ENCODE measurements around the gene PARP1. TPM values are rescaled to one million over a fixed set of nuclear protein-coding genes. Genes with fewer than 3 reads are reported as not detected.

Gene PARP1
- total and polyA plus RNA-seq, 2 donors from 2014 or later: 37.9 to 71.1 TPM

GRCh38 chr1:226360106-226360746, 47.7 kb downstream of the PARP1 start:
- TF ChIP-seq CTCF (IDR thresholded peaks at IDR 0.05; ENCODE audit: borderline replicate concordance, extremely low read depth, insufficient read depth): no peak
- FAIRE-seq (no peak), DNase-seq (no peak)
- Histone ChIP-seq H3K27ac (ENCODE audit: low read depth in 2 of 2, low read length in 2 of 2) (no peak overlapping the region), H3K36me3 (ENCODE audit: control insufficient read depth in 2 of 3, insufficient read depth in 3 of 3, low read length in 3 of 3) (peaks cover 9 to 37% (median 35%) of the 10 kb centered on the region in 3 donors), H3K4me1 (ENCODE audit: control insufficient read depth in 2 of 3, insufficient read depth in 2 of 3, low read depth in 1 of 3, low read length in 3 of 3) (no peaks in the 10 kb centered on the region), H3K27me3 (ENCODE audit: control insufficient read depth, insufficient read depth, low read length) (no peaks in the 10 kb centered on the region), H3K4me3 (ENCODE audit: low read length in 3 of 3) (no peak overlapping the region), H3K9ac (ENCODE audit: low read length in 3 of 3) (no peak overlapping the region), H3K9me3 (ENCODE audit: control insufficient read depth in 2 of 3, insufficient read depth in 1 of 3, low read length in 3 of 3) (no peaks in the 10 kb centered on the region)
- intact Hi-C loops (cut with DNase I): no loop called here

- Histone ChIP-seq H3K9me3 (ENCODE audit: control insufficient read depth in 2 of 3, insufficient read depth in 1 of 3, low read length in 3 of 3) (no peaks in the 10 kb centered on the region), H3K4me3 (ENCODE audit: low read length in 3 of 3) (no peak overlapping the region), H3K4me1 (ENCODE audit: control insufficient read depth in 2 of 3, insufficient read depth in 2 of 3, low read depth in 1 of 3, low read length in 3 of 3) (no peaks in the 10 kb centered on the region), H3K27ac (ENCODE audit: low read depth in 2 of 2, low read length in 2 of 2) (no peak overlapping the region), H3K9ac (ENCODE audit: low read length in 3 of 3) (no peak overlapping the region), H3K27me3 (ENCODE audit: control insufficient read depth, insufficient read depth, low read length) (no peaks in the 10 kb centered on the region), H3K36me3 (ENCODE audit: control insufficient read depth in 2 of 3, insufficient read depth in 3 of 3, low read length in 3 of 3) (peaks cover 3 to 16% (median 15%) of the 10 kb centered on the region in 3 donors)
- TF ChIP-seq CTCF (IDR thresholded peaks at IDR 0.05; ENCODE audit: borderline replicate concordance, extremely low read depth, insufficient read depth): no peak
- intact Hi-C loops (cut with DNase I): no loop called here
- no peak for FAIRE-seq
- DNase-seq: no peak
These were observed 50.5 kb downstream of the PARP1 start for GRCh38 chr1:226357416-226357815.

GRCh38 chr1:226355669-226356551, 52.0 kb downstream of the PARP1 start:
- no peak for TF ChIP-seq CTCF (IDR thresholded peaks at IDR 0.05; ENCODE audit: borderline replicate concordance, extremely low read depth, insufficient read depth)
- Histone ChIP-seq H3K27me3 (ENCODE audit: control insufficient read depth, insufficient read depth, low read length) (no peaks in the 10 kb centered on the region), H3K4me1 (ENCODE audit: control insufficient read depth in 2 of 3, insufficient read depth in 2 of 3, low read depth in 1 of 3, low read length in 3 of 3) (no peaks in the 10 kb centered on the region), H3K4me3 (ENCODE audit: low read length in 3 of 3) (no peak overlapping the region), H3K27ac (ENCODE audit: low read depth in 2 of 2, low read length in 2 of 2) (no peak overlapping the region), H3K9me3 (ENCODE audit: control insufficient read depth in 2 of 3, insufficient read depth in 1 of 3, low read length in 3 of 3) (no peaks in the 10 kb centered on the region), H3K9ac (ENCODE audit: low read length in 3 of 3) (no peak overlapping the region), H3K36me3 (ENCODE audit: control insufficient read depth in 2 of 3, insufficient read depth in 3 of 3, low read length in 3 of 3) (peaks cover 0 to 8% (median 4%) of the 10 kb centered on the region in 3 donors)
- FAIRE-seq (no peak), DNase-seq (no peak)
- intact Hi-C loops (cut with DNase I): no loop called here

Measured in kidney (tissue), 14 donors.